ENCODE data around the gene CD37. TPM values are rescaled to one million over a fixed set of nuclear protein-coding genes. Genes with fewer than 3 reads are reported as not detected.

CD37 gene
- total RNA-seq, 1 donor from 2014 or later, result 231 TPM

DNA sequence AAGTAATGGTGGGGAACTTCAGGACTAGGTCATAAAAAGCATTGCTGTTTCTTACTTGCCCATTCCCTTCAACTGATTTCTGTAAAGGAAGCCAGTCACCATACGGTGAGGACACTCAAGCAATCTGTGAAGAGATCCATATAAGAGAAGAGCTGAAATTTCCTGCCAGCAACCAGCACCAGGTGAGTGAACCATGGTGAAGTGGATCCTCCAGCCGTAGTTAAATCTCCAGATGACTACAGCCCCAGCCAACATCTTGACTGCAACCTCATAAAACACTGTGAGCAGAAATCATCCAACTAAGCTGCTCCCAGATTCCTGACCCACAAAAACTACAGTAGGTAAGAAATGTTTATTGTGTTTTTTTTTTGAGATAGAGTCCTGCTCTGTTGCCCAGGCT is 6.5 kb upstream of the CD37 start:
- intact Hi-C loops (cut with micrococcal nuclease), result loop anchor here (1.0 kb wide), 3 partner anchors 27 to 102 kb away; no protein-coding TSS in a partner anchor

DNA sequence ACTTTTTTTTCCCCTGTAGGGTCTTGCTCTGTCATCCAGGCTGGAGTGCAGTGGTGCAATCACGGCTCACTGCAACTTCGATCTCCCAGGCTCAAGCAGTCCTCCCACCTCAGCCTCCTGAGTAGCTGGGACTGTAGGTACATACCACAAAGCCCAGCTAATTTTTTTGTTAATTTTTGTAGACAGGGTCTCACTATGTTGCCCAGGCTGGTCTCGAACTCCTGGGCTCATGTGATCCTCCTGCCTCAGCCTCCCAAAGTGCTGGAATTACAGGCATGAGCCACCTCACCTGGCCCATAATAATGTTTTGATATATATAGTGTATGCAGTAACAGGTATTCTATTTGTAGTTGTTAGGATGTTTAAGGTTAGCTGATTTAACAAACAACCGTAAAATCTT is 4.0 kb upstream of the CD37 start:
- intact Hi-C loops (cut with micrococcal nuclease), result loop anchor here (1.0 to 5.0 kb wide), 4 partner anchors 110 to 346 kb away; partner anchors contain the start of genes FLT3LG, GYS1, PRMT1 and RUVBL2

DNA sequence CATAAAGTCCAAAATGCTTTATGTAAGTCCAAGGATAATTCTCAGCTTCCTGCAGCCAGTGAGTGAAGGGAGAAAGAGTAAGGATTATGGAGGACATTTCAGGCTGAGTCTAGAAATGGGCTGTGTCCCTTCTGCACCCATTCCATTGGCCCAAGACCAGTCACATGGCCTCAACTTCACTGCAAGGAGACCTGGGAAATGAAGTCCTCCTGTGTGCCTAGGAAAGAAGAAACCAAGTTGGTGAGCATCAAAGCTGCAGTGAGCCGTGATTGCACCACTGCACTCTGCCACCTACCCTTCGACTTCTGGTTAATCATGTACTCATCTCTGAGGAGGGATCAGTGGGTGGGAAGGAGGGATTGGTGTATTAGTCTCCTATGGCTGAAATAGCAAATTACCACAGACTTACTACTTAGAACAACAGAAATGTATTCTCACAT is 3.6 kb upstream of the CD37 start:
- intact Hi-C loops (cut with micrococcal nuclease), result loop anchor here (1.0 to 5.0 kb wide), 4 partner anchors 110 to 346 kb away; partner anchors contain the start of genes FLT3LG, GYS1, PRMT1 and RUVBL2

DNA sequence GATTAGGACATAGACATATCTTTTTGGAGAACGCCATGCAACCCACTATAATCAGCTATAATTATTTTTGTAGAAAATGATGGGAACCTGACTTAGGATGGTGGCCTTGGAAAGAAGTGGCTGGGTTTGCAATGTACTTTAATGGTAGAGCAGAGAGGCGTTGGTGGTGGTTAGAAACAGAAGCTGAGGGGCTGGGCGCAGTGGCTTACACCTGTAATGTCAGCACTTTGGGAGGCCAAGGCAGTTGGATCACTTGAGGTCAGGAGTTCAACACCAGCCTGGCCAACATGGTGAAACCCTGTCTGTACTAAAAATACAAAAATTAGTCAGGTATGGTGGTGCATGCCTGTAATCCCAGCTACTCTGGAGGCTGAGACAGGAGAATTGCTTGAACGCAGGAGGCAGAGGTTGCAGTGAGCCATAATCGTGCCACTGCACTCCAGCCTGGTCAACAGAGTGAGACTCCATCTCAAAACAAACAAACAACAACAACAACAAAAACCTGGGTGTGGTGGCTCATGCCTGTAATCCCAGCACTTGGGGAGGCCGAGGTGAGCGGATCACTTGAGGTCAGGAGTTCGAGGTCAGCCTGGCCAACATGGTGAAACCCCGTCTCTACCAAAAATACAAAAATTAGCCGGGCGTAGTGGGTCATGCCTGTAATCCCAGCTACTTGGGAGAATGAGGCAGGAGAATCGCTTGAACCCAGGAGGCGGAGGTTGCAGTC is 2.4 kb upstream of the CD37 start:
- intact Hi-C loops (cut with micrococcal nuclease), result loop anchor here (5.0 kb wide), 2 partner anchors 139 to 344 kb away; partner anchors contain the start of genes FLT3LG and PRMT1

DNA sequence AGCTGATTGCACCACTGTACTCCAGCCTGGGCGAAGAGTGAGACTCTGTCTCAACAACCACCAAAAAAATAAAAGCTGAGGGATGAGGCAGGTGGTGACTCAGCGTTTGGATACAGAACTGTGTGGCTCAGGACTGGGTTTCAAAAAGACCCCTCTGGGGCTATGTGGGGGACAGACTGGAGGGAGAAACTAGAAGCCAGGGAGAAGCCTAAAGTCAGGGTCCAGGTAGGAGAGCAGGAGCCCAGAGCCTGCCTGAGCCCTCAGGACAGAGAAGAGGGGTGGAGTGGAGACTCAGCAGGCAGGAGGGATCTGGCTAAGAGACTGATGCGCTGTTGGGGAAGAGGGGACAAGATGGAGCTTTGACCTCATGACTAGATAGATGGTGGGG is 1.8 kb upstream of the CD37 start:
- intact Hi-C loops (cut with micrococcal nuclease), result loop anchor here (5.0 kb wide), 2 partner anchors 139 to 344 kb away; partner anchors contain the start of genes FLT3LG and PRMT1

DNA sequence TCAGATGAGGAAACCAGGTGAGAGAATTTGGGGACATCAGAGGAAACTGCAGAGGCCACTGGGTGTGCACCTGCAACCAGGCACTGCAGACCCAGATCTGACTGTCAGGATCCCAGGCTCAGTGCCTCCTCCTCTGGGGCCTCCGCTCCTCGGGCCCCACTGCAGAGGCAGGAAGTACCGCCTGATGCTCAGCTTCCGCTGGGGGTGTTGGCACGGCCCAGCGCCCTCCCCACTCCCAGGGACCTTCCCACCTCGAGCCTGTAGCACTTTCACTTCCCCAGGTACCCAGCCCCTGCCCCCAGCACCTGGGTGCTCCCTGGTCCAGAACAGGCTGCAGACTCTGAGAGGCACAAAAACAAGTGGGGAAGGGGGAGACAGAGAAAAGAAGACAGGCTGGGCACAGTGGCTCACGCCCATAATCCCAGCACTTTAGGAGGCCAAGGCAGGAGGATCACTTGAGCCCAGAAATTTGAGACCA is 1.4 kb upstream of the CD37 start:
- intact Hi-C loops (cut with micrococcal nuclease), result loop anchor here (5.0 kb wide), 2 partner anchors 138 to 343 kb away; partner anchors contain the start of genes FLT3LG and PRMT1

DNA sequence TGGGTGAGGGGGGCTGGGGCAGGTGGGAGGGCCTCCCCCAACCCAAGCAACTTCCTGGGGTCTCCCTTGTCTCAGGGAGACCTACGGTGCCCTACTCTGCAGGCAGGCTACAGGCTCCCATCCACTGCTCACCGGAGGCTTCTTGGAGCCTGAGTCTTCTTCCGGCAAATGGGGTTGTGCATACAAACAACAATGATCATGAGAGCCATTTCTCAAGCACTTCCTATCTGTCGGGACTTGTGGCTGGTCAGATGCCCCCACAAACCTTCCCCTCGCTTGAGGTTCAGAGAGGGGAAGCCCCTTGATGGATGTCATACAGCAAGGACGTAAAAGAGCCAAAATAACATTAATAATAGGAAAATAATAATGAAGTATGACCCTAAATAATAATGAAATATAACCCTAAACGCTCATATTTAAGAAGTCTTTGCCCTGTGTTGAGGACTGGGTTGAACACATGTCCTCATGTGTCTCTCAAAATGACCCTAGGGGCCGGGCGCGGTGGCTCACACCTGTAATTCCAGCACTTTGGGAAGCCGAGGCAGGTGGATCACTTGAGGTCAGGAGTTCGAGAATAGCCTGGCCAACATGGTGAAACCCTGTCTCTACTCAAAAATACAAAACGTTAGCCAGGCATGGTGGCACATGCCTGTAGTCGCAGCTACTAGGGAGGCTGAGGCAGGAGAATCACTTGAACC is 727 bp downstream of the CD37 start:
- intact Hi-C loops (cut with micrococcal nuclease), result loop anchor here (1.0 kb wide), 1 partner anchor 27 kb away; the partner anchor contains the start of gene DKKL1

DNA sequence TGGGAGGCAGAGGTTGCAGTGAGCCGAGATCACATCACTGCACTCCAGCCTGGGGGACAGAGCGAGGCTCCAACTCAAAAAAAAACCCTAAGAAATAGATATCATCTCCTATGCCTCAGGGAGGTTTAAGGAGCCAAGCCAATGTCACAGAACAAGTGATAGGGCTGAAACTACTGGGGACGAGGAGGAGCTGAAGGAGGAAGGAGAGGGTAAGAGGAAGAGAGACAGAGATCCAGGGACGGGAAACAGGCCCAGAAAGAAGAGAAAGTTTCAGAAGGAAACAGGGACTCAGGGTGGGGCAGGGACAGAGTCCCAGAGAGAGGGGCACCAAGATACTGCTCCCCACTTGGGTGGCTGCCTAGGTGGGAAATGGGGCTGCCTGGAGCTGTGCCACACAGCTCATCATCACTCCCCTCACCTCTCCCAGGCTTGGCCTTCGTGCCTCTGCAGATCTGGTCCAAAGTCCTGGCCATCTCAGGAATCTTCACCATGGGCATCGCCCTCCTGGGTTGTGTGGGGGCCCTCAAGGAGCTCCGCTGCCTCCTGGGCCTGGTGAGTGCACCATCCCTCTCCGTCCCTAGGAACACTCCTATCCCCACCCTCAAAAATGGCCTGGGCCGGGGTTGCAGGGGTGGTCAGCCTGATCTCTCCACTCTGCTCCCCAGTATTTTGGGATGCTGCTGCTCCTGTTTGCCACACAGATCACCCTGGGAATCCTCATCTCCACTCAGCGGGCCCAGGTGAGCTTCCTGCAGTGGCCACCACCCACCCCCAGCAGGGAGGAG is 1.5 kb downstream of the CD37 start:
- intact Hi-C loops (cut with micrococcal nuclease), result no loop called here

DNA sequence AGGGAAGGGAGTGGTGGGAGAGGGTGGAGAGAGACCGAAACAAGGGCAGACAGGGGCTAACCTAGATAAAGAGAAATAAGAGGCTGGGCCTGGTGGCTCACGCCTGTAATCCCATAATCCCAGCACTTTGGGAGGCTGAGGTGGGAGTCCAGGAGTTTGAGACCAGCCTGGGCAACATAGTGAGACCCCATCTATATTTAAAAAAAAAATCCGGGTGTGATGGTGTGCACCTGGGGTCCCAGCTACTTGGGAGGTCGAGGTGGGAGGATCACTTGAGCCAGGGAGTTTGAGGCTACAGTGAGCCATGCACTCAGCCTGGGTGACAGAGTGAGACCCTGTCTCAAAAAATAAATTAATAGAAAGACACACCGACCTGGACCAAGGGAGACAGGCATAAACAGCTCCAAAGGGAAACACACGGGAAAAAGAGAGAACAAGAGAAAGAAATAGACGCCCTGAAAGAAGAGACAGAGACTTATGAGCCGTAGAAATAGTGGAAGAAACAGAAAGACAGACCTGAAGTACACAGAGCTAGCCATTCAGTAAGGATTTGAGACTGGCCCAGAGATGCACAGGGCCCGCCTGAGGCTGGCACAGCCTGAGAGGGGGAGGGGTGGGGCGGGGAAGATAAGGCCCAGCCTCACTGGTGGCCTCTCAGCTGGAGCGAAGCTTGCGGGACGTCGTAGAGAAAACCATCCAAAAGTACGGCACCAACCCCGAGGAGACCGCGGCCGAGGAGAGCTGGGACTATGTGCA is 2.2 kb downstream of the CD37 start:
- intact Hi-C loops (cut with micrococcal nuclease), result no loop called here

DNA sequence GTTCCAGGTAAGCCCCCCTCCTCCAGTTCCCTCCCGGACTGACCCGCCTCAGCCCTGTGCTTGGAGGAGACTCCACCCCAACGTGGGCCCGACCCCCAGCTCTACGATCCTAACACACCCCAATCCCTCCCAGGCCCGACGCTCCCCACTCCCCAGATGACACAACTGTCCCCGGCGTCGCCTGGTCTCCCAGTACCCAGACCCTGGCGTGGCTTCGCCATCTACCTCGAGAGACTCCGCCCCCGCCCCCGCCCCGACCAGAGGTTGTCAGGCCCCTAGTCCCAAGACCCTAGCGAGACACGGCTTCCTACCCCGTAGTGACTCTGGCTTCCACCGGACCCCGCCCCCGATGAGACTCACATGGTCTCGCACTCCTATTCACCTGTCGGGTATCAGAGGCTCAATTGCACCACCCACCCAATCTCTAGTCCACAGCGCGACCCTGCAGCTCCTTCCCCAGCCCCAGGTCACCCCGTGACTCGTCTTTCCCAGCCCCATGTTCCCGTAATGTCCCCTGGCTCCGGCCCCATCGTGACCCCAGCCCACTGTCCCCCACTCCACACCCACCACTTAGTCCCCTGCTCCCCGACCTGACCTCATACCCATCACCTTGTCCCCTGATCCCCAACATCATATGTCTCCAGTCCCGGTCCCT is 2.9 kb downstream of the CD37 start:
- intact Hi-C loops (cut with micrococcal nuclease), result no loop called here

DNA sequence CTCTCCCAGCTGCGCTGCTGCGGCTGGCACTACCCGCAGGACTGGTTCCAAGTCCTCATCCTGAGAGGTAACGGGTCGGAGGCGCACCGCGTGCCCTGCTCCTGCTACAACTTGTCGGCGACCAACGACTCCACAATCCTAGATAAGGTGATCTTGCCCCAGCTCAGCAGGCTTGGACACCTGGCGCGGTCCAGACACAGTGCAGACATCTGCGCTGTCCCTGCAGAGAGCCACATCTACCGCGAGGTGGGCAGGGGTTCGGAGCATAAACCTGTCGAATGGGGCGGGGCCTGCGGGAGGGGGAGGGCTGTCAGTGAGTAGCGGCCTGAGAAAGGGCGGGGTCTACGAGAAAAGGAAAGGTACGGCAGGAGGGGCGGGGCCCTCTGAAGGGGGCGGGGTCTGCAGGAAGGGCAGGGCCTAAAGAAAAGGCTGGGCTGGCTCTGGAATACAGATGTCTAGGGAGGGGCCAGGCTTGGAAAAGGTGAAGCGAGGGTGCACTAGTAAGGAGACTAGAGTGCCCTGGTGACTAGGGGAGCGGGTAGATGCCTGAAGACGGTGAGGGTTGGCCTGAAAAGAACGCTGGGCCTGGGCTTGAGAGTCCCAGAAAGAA is 3.6 kb downstream of the CD37 start:
- intact Hi-C loops (cut with micrococcal nuclease), result no loop called here

DNA sequence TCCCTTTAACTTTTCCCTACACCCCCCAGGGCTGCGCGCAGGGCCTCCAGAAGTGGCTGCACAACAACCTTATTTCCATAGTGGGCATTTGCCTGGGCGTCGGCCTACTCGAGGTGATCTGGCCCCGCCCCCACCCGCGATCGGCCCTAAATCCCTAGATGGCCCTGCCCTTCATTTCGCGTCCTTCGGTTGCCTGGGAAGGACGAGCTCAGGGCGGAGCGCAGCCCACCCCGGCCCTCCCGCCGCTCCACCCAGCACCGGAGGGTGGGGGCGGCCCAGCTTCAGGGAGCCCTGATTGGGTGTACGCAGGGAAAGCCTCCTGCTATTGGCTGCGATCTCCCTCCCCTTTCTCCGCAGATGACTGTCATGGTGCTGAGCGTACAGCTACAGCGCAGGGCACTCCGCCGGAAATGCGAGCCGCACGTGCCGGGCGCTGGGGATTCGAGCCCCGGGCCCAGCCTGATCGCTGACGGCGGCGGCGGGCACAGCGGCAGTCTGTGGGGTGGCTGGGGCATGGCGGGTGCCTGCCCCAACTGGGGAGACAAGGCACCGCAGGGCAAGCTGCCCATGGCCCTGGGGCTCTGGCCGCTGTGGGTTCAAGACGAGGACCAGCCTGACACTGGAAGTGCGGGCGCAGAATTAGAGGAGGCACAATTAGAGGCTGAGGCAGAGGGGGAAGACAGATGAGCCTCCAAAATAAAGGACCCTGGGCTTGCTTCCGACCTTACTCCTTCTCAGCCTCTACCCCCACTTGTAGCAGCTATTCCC is 4.3 kb downstream of the CD37 start:
- intact Hi-C loops (cut with micrococcal nuclease), result no loop called here

DNA sequence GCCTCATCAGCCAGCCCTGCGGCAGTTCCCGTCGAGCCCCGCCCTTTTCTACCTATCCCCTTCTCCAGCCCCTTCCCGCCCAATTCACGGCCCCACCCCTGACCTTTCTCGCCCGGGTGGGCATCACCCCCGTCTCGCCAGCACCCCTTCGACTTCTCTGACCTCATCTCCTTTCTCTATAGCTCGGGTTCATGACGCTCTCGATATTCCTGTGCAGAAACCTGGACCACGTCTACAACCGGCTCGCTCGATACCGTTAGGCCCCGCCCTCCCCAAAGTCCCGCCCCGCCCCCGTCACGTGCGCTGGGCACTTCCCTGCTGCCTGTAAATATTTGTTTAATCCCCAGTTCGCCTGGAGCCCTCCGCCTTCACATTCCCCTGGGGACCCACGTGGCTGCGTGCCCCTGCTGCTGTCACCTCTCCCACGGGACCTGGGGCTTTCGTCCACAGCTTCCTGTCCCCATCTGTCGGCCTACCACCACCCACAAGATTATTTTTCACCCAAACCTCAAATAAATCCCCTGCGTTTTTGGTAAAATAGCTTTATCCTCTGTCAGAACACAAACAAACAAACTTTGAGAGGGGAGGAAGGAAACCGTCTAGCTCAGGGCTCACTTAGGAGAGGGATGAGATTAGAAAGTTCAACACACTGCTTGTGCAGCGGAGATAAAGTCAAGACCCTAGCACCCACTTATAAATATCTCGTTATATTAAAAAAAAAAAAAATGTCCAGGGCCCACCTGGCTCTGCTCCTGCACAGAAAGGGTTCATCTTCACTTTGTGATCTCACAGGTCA is 5.1 kb downstream of the CD37 start:
- intact Hi-C loops (cut with micrococcal nuclease), result no loop called here

DNA sequence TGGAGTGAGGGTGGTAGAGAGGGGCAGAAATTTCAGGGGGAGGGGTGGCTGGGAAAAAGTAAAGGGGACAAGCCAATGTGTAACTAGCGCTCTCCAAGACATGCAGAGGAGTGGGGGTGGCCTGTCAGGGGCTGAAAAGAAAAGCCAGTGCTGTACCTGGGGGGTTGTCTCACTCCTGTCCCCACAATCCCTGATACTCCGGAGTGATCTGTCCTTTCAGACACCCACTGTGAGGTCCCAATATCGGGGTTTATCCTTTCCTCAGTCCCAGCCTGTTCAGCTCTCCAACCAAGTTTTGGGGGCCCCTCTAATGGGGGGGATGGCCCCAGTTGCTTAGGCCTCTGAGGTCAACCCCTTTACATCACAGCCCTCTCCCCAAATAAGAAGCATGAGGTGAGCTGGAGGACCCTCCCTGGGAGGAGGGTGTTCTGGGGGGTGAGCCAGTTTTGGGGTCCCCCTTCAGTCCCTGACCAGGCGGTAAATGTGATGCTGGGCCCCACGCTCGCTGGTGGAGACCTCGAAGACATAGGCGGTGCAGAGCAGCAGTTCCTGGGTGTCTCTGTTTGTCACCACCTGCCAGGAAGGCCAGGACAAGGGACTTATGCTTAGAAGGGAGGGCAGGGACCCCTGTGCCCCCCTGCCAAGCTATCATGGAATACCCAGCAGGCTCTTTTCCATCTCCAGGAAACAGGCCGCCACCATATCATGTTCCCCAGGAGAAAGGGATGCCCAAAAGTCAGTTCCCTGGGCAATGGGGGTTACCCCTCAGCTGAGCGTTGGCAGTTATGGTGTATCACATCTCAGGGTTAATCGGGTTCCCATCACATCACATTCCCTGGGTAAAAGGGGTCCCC is 5.9 kb downstream of the CD37 start:
- intact Hi-C loops (cut with micrococcal nuclease), result no loop called here

DNA sequence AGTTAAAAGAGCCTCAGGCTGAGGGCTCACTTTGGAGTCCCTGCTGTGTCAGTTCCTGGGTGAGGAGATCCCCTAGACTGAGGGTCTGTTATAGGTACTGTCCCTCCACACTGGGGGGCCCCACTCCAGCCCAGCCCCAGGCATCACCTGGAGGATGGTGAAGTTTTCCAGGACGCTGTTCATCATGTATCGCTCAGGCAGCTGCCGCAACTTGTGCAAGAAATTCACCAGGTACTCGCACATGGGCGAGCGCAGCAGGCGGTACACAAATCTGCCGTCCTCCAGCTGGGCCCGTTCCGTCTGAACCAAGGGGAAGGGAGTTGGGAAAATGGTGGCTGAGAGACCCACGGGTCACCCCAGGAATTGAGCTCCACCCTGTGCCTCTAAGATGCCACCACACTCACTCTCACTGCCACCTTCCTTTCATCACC is 7.1 kb downstream of the CD37 start:
- intact Hi-C loops (cut with micrococcal nuclease), result no loop called here

DNA sequence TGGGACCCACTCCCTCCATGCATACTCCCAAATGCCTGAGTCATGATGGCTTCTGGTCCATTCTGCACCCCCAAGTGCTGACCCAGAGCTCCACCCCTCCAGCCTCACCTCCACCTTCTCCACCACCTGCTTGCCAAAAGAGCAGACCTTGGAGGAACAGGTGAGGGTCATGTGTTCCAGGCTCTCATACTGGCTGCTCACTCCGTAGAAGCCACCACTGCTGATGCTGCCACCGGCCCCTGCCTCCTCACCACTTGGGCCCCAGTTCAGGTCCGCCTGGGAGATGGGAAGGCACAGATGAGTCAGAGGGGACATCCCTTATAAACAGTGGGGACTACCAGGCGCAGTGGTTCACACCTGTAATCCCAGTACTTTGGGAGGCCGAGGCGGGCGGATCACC is 7.9 kb downstream of the CD37 start:
- intact Hi-C loops (cut with micrococcal nuclease), result no loop called here
